Aorta (tissue), 5 donors: ENCODE data around the gene CENPF. TPM values are rescaled to one million over a fixed set of nuclear protein-coding genes. Genes with fewer than 3 reads are reported as not detected.
"Not testable (repeated sequence)": the region's sequence is repeated elsewhere in the genome, so short reads cannot be mapped to it uniquely, and the experiment has no call there.

Source experiments
- ATAC-seq: fragments of 200-7000 bp; cut with Tn5 transposase; one replicate; pipeline ENCODE4 v1.9.1; 2022; ENCODE audit warnings: moderate library complexity; ENCODE audit not compliant: low FRiP score
- DNase-seq, 2 donors: peaks; one replicate each; pipeline ENCODE4 v3.0.0-alpha.2; 2020
- H3K27ac ChIP-seq, 2 donors: one replicate each; pipeline ENCODE4 v1.5.1; 2013; ENCODE audit warnings: low read length in 2 of 2, mild to moderate bottlenecking in 2 of 2, moderate library complexity in 2 of 2, control low read depth in 1 of 2, inconsistent platforms in 1 of 2, low read depth in 1 of 2
- H3K27me3 ChIP-seq, 2 donors: one replicate each; pipeline ENCODE4 v1.6.1; 2013; ENCODE audit warnings: control low read depth in 1 of 2, low read length in 1 of 2, mild to moderate bottlenecking in 1 of 2, moderate library complexity in 1 of 2; ENCODE audit not compliant: insufficient read depth in 2 of 2, control insufficient read depth in 1 of 2
- H3K36me3 ChIP-seq, 2 donors: one replicate each; pipeline ENCODE4 v1.6.1; 2013; ENCODE audit warnings: control low read depth in 1 of 2, low read length in 1 of 2, mild to moderate bottlenecking in 1 of 2; ENCODE audit not compliant: insufficient read depth in 2 of 2, control insufficient read depth in 1 of 2
- H3K4me1 ChIP-seq, 2 donors: one replicate each; pipeline ENCODE4 v1.6.1; 2013; ENCODE audit warnings: low read length in 2 of 2, control low read depth in 1 of 2, mild to moderate bottlenecking in 1 of 2, moderate library complexity in 1 of 2; ENCODE audit not compliant: insufficient read depth in 2 of 2, control insufficient read depth in 1 of 2
- H3K4me3 ChIP-seq, 2 donors: one replicate each; pipeline ENCODE4 v1.5.1; 2013; ENCODE audit warnings: low read length in 2 of 2, control low read depth in 1 of 2, mild to moderate bottlenecking in 1 of 2
- H3K9me3 ChIP-seq: one replicate; pipeline ENCODE4 v1.6.1; 2013; ENCODE audit warnings: mild to moderate bottlenecking, low read length; ENCODE audit not compliant: control insufficient read depth
- WGBS, 2 donors: extraction: QIAGEN DNeasy Blood & Tissue Kit; methylation state at CpG; one replicate each; pipeline ENCODE4 v1.1.7; 2013; 5-methylcytosine and 5-hydroxymethylcytosine counted together
- intact Hi-C, 2 donors: fragments of 100-400 bp; cut with DNase I; formaldehyde crosslinking; loops; one replicate each; pipeline versions ENCODE4 v1.14.2 to v1.15.0; 2022
- polyA plus RNA-seq, 2 donors: library from polyadenylated mRNA; stranded (reverse); fragments of 200-250 nt; gene quantifications; one replicate each; pipeline ENCODE4 v1.2.3, GENCODE V29; 2013
- total RNA-seq, 2 donors: library from RNA; stranded (reverse); fragmentation: NEBNext Ultra II Directional; extraction: Animal tissue kit (Norgen Biotek cat#: 25700); gene quantifications; one replicate each; pipeline ENCODE4 v1.2.1, GENCODE V29; 2021
- donor health status: healthy with polysubstance abuse.
- donor health status: Bipolar disorder and iron deficiency.
- donor health status: DM: no; HTN: no; CAD: no.
- donor health status: DM: no; HTN: no; CAD: no.
- donor health status: DM: yes; HTN: yes; CAD: no.

Gene CENPF
- total and polyA plus RNA-seq, 4 donors, result 0.05 to 4.3 (median 1.1) TPM

GRCh38 chr1:214608817-214609216 is 5.8 kb downstream of the CENPF start:
- H3K36me3 ChIP-seq, intact Hi-C loops, H3K27ac ChIP-seq, ATAC-seq, H3K4me1 ChIP-seq, H3K27me3 ChIP-seq, DNase-seq, H3K9me3 ChIP-seq, H3K4me3 ChIP-seq: not testable (repeated sequence)
- WGBS, 2 donors, result 98 to 99% methylated on average over 34 to 43 of the region's 43 CpGs

GRCh38 chr1:214609692-214610091 is 6.7 kb downstream of the CENPF start:
- Histone ChIP-seq H3K27me3 (no peaks in the 10 kb centered on the region), H3K4me3 (no peak overlapping the region), H3K9me3 (no peaks in the 10 kb centered on the region), H3K27ac (no peak overlapping the region), H3K36me3 (no peaks in the 10 kb centered on the region), H3K4me1 (no peaks in the 10 kb centered on the region)
- 94 to 98% methylated on average over 1 of the region's 1 CpG for WGBS, 2 donors
- intact Hi-C loops, result no loop called here
- ATAC-seq, result no peak
- no peak for DNase-seq

GRCh38 chr1:214610136-214610535 is 7.1 kb downstream of the CENPF start:
- H3K27me3 ChIP-seq, H3K36me3 ChIP-seq, DNase-seq, intact Hi-C loops, H3K27ac ChIP-seq, ATAC-seq, H3K4me1 ChIP-seq, H3K4me3 ChIP-seq, H3K9me3 ChIP-seq: not testable (repeated sequence)

- no peaks in the 10 kb centered on the region for H3K9me3 ChIP-seq
- H3K27me3 ChIP-seq, result no peaks in the 10 kb centered on the region
- no peak overlapping the region for H3K4me3 ChIP-seq
- ATAC-seq (no peak), DNase-seq (no peak)
- no peak overlapping the region for H3K27ac ChIP-seq
- 94 to 96% methylated on average over 6 of the region's 6 CpGs for WGBS, 2 donors
- no peaks in the 10 kb centered on the region for H3K36me3 ChIP-seq
- intact Hi-C loops, result no loop called here
- no peaks in the 10 kb centered on the region for H3K4me1 ChIP-seq
Measured at GRCh38 chr1:214615109-214615508, 12.1 kb downstream of the CENPF start.

GRCh38 chr1:214615871-214616270 is 12.9 kb downstream of the CENPF start:
- ATAC-seq (no peak), DNase-seq (no peak)
- H3K4me3 ChIP-seq, result no peak overlapping the region
- intact Hi-C loops, result no loop called here
- no peak overlapping the region for H3K27ac ChIP-seq
- H3K27me3 ChIP-seq, result no peaks in the 10 kb centered on the region
- no peaks in the 10 kb centered on the region for H3K4me1 ChIP-seq
- H3K9me3 ChIP-seq, result no peaks in the 10 kb centered on the region
- 6 to 11% methylated on average over 3 of the region's 3 CpGs for WGBS, 2 donors
- H3K36me3 ChIP-seq, result no peaks in the 10 kb centered on the region

- no peaks in the 10 kb centered on the region for H3K36me3 ChIP-seq
- intact Hi-C loops, result no loop called here
- no peak for ATAC-seq
- H3K9me3 ChIP-seq, result no peaks in the 10 kb centered on the region
- no peaks in the 10 kb centered on the region for H3K27me3 ChIP-seq
- H3K4me3 ChIP-seq, result no peak overlapping the region
- DNase-seq, result no peak
- WGBS, 2 donors, result 94 to 95% methylated on average over 4 of the region's 4 CpGs
- no peaks in the 10 kb centered on the region for H3K4me1 ChIP-seq
- H3K27ac ChIP-seq, result no peak overlapping the region
Measured at GRCh38 chr1:214617246-214617645, 14.3 kb downstream of the CENPF start.

GRCh38 chr1:214617843-214618242 is 14.8 kb downstream of the CENPF start:
- Histone ChIP-seq H3K27ac (no peak overlapping the region), H3K4me1 (no peaks in the 10 kb centered on the region), H3K4me3 (no peak overlapping the region), H3K36me3 (no peaks in the 10 kb centered on the region), H3K27me3 (no peaks in the 10 kb centered on the region), H3K9me3 (no peaks in the 10 kb centered on the region)
- intact Hi-C loops, result no loop called here
- ATAC-seq (no peak), DNase-seq (no peak)
- WGBS, 2 donors, result 96 to 97% methylated on average over 6 of the region's 6 CpGs

GRCh38 chr1:214621236-214621635 is 18.2 kb downstream of the CENPF start:
- no peak for DNase-seq
- 81 to 87% methylated on average over 2 of the region's 2 CpGs for WGBS, 2 donors
- no peak overlapping the region for H3K4me3 ChIP-seq
- no peak overlapping the region for H3K27ac ChIP-seq
- no peak for ATAC-seq
- H3K4me1 ChIP-seq, result no peaks in the 10 kb centered on the region
- intact Hi-C loops, result no loop called here
- no peaks in the 10 kb centered on the region for H3K9me3 ChIP-seq
- no peaks in the 10 kb centered on the region for H3K36me3 ChIP-seq
- H3K27me3 ChIP-seq, result no peaks in the 10 kb centered on the region

GRCh38 chr1:214623430-214623829 is 20.4 kb downstream of the CENPF start:
- Histone ChIP-seq H3K36me3 (no peaks in the 10 kb centered on the region), H3K27ac (no peak overlapping the region), H3K27me3 (no peaks in the 10 kb centered on the region), H3K4me3 (no peak overlapping the region), H3K4me1 (no peaks in the 10 kb centered on the region), H3K9me3 (no peaks in the 10 kb centered on the region)
- ATAC-seq (no peak), DNase-seq (no peak)
- WGBS, 2 donors, result 88 to 92% methylated on average over 1 of the region's 1 CpG
- intact Hi-C loops, result no loop called here
